HUDEP-2 (cell line): ENCODE data around the gene LRRC26.
A peak's percentile ranks its signal among the peaks of the same experiment; 100 is the strongest.
"Not testable (repeated sequence)": the region's sequence is repeated elsewhere in the genome, so short reads cannot be mapped to it uniquely, and the experiment has no call there.

ENCODE experiments used
- DNase-seq, 76 experiments: peaks; one replicate each; lab custom pipeline; 2025; ENCODE audit not compliant: unreplicated experiment in 76 of 76; lab: John Stamatoyannopoulos, UW

The LRRC26 gene

GRCh38 chr9:137140151-137141012 is 29.5 kb downstream of the LRRC26 start:
- no peak for DNase-seq

GRCh38 chr9:137139468-137140150 is 30.2 kb downstream of the LRRC26 start:
- no peak for DNase-seq

- DNase-seq: peak in 4 of 76 experiments; percentile 14 to 46 (median 28)
Measured at GRCh38 chr9:137138722-137139467, 31.0 kb downstream of the LRRC26 start, which contains the start of gene GRIN1. TSS of gene GRIN1 (plus strand) at chr9:137139154. CDS start at chr9:137139487, 333 bp downstream.

DNA sequence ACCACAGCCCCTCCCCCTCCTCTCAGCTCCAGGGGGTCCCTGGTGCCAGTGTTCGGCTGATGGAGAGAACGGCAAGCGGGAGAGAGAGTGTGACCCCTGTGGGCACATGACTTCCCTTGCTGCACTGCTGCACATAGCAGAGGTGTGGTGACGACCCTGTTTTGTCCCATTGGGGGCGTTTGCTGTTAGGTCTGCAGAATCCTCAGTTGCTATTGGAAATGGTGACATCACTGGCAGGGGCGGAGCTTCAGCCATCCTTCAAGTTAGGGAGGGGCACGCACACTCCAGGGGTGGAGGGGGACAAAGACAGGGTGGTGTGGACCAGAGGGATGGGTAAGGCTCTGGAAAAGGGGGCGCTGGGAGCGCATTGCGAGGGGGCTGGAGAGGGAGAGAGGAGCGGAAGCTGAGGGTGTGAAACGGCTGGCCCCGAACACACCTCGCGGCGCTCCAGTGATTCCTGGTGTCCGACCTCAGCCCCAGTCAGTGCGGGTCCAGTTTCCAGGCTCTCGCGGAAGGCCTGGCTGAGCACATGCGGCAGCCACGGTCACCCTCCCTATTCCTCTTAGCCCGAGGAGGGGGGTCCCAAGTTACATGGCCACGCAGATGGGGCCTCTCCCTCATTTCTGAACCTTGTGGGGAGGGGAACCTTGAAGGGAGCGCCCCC is 31.7 kb downstream of the LRRC26 start:
- DNase-seq: no peak

DNA sequence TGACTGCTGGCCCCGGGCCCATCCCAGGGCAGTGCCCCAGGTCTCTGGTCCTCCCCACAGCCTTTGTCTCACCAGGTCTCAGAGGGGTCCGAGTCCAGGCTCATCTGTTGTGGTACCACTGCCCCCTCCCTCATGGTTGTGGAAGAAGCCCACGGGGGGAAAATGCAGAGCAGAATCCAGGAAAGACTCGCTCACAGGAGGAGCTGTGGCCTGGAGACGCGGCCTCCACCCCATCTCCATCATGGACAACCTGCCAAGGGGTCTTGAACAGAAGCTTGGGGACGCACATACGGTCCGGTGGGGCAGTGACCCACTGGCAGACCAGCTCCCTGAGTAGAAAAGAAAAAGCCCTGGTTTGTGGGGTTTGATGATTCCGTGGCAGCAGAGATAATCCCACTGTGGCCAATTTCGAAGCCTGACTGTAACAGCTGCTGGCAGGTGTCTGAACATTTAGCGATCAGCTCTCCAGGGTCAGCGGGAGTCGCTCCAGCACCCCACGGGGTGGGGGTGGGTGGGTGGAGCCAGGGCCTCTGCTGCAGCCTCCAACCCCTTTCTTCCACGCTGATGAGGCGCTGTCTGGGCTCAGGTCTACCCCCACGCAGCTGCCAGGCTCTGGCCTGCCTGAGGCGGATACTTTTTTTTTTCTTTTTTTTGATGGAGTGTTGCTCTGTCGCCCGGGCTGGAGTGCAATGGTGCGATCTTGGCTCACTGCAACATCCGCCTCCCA is 32.8 kb downstream of the LRRC26 start:
- DNase-seq: no peak

- DNase-seq: peak in 46 of 76 experiments; percentile 6 to 61 (median 42)
Measured at GRCh38 chr9:137136261-137136880, 33.5 kb downstream of the LRRC26 start.

DNA sequence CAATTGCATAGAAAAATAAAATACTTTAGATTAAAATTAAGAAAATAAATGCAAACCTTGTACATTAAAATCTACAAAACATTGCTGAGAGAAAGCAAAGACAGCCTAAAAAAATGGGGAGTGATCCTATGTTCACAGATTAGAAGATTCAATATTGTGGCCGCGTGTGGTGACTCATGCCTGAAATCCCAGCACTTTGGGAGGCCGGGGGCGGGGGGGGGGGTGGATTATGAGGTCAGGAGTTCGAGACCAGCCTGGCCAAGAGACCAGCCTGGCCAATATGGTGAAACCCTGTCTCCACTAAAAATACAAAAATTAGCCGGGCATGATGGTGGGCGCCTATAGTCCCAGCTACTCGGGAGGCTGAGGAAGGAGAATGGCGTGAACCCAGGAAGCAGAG is 34.7 kb downstream of the LRRC26 start:
- not testable (repeated sequence) for DNase-seq

DNA sequence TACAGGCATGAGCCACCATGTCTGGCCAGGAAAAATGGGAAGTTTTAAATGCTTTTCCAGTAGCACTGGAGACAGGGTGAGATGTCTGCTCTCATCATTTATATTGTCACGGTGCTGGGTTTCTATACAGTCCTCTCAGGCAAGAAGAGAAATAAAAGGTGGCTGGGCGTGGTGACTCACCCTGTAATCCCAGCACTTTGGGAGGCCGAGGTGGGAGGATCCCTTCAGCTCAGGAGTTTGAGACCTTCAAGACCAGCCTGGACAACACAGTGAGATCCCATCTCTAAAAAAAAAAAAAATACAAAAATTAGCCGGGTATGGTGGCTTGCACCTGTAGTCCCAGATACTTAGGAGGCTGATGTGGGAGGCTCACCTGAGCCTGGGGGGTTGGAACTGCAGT is 35.7 kb downstream of the LRRC26 start:
- no peak for DNase-seq

DNA sequence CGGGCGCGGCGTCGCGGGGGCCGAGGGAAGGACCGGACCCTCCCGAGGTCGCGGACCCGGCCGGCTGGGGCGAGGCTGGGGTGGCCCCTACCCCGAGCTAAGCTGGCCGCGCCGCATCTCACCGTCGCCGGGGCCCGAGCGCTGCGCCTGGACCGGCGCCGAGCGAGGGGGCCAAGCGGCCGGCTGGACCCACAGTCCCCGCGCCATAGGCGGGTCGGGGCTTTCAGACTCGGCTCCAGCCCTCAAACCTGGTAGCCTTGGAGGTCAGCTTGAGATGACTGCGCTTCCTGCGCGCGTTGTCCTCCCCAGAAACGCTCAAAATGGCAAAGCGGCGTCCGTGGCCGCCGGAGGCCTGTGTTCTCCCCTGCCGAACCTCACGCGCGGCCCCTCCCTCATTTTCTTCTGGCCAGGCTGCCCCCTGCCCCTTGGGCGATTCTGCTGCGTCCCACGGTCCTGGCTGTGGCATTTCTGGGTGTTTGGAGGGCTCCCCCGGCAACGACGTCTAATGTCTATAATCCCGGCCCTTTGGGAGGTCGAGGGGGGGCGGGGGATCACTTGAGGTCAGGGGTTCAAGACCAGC is 39.6 kb downstream of the LRRC26 start:
- no peak for DNase-seq

- DNase-seq: peak in 74 of 76 experiments; percentile 34 to 93 (median 80)
Measured at GRCh38 chr9:137129456-137130175, 40.2 kb downstream of the LRRC26 start.

DNA sequence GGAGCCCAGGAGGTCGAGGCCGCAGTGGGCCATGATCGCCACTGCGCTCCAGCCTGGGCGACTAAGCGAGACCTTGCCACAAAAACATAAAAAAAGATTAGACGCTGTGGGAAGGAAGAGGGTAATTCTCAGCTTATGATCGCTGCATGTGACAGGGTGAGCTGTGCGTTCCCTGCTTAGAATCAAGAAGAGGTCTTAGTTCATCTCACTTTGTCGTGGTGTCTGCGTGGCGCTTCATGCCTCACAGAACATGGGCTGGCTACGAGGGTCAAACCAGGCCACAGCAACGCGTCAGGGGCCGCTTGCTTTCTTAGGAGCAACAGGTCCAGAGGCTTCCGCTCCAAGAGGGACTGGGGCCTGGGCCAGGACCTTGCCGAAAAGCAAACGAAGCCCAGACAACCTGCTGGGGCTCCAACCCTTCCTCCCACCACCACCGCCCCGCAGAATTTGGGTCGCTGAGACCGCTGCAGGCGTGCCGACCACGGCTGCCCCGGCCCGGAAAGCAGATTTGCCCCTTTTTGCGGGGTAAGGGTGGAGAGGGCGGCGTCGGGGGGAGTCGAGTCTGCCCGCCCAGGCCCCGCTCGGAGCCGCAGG is 40.9 kb downstream of the LRRC26 start:
- DNase-seq: peak in 1 of 76 experiments; percentile 26

- DNase-seq: peak in 3 of 76 experiments; percentile 3 to 30 (median 13)
Measured at GRCh38 chr9:137128158-137128861, 41.5 kb downstream of the LRRC26 start.

DNA sequence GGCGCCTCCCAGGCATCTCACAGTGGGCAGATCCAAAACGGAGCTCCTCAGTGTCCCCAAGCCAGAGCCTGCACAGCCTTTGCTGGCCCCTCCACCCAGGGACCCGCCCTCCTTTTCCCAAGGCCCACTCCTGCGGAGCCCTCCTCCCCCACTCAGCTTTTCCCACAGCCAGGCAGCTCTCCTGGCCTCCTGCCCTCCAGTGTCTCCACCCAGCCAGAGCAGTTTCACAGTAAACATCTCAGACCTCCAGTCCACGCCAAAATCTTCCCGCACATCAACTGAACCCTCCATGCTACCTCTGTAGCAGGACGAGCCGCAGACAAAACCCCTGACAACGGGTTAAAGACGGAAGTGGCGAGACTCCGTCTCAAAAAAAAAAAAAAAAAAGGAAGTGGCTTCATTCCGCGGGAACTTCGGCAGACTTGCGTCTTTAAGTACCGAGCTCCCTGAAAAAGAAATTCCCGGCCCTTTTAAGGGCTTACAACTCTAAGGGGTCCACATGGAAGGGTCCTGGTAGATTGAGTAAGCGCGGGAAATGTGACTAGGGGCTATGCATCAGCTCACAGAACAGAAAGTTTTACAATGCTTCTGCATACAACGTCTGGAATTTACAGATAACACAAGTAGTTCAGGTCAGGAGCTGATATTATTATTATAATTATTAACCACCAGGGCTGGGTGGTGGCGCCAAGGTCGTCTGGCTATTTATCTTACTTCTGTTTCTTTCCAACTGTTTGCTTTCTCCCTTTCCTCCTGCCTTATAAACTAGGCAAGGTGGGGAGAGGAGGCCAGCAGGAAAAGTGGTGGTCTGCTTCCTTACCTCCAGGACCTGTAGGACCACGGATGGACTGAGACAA is 42.3 kb downstream of the LRRC26 start:
- DNase-seq: peak in 21 of 76 experiments; percentile 6 to 53 (median 29)

DNA sequence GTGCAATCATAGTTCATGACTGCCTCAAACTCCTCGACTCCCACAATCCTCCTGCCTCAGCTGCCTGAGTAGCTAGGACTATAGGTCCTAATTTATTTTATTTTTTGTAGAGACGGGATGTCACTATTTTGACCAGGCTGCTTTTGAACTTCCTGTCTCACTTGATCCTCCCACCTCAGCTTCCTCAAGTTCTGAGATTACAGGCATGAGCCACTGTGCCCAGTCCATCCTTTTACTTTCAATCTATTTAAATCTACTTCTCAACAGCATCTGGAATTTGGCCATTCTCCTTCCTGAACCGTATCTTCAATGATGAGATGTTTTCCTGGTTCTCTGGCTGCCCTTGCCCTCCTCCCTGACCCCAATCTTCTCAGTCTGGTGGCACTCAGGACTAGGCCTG is 43.1 kb downstream of the LRRC26 start:
- no peak for DNase-seq

- DNase-seq: not testable (repeated sequence)
Measured at GRCh38 chr9:137123952-137124462, 45.8 kb downstream of the LRRC26 start.

DNA sequence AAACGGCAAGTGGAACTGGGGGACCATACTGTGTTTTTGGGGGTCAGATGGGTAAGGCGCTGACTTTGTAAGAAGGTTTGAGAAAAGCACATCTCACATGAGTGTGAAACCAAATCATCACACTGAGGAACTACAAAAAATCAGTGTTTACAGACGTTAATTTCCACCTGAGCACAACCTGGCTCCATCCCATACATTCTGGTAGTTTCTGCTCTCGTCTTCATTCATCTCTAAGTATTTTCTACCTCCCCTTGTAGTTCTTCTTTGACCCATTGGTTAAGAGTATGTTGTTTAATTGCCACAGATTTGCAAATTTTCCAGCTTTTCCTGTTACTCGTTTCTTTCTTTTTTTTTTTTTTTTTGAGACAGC is 46.4 kb downstream of the LRRC26 start:
- no peak for DNase-seq
